Cerebellar cortex (tissue), 1 donor: ENCODE data around the gene TNFSF13.
A peak's percentile ranks its signal among the peaks of the same experiment; 100 is the strongest.

Experiments
- DNase-seq: peaks from one replicate; pipeline ENCODE4 v3.0.0-alpha.2; 2015; ENCODE audit warnings: low spot score

TNFSF13 gene

GRCh38 chr17:7575481-7575883, 16.9 kb downstream of the TNFSF13 start:
- no peak for DNase-seq

- DNase-seq, result no peak
Measured at GRCh38 chr17:7575959-7576358, 17.4 kb downstream of the TNFSF13 start.

- no peak for DNase-seq
Measured at GRCh38 chr17:7576432-7576937, 17.9 kb downstream of the TNFSF13 start.

- peak; percentile 46 for DNase-seq
Measured at GRCh38 chr17:7577327-7578199, 19.0 kb downstream of the TNFSF13 start.

- DNase-seq, result peak; percentile 91
Measured at GRCh38 chr17:7579001-7579833, 20.7 kb downstream of the TNFSF13 start, which contains the start of gene CD68. Gene CD68, plus strand, starts transcription at chr17:7579638. Its CDS starts 40 bp downstream, at chr17:7579678.

GRCh38 chr17:7579834-7580603, 21.5 kb downstream of the TNFSF13 start:
- DNase-seq, result peak; percentile 54

- DNase-seq, result peak; percentile 38
Measured at GRCh38 chr17:7580604-7581575, 22.3 kb downstream of the TNFSF13 start.

- no peak for DNase-seq
Measured at GRCh38 chr17:7582396-7583252, 24.1 kb downstream of the TNFSF13 start.

- DNase-seq, result peak; percentile 98
Measured at GRCh38 chr17:7583253-7584109, 24.9 kb downstream of the TNFSF13 start, which contains the start of gene MPDU1. Gene MPDU1, plus strand, starts transcription at chr17:7583852. Its CDS starts 11 bp downstream, at chr17:7583863.

GRCh38 chr17:7586673-7587419, 28.3 kb downstream of the TNFSF13 start:
- peak; percentile 82 for DNase-seq

GRCh38 chr17:7587420-7588151, 29.0 kb downstream of the TNFSF13 start:
- DNase-seq, result peak; percentile 24

- DNase-seq, result peak; percentile 30
Measured at GRCh38 chr17:7588553-7589203, 30.1 kb downstream of the TNFSF13 start.

GRCh38 chr17:7589204-7589868, 30.8 kb downstream of the TNFSF13 start:
- DNase-seq, result peak; percentile 92

GRCh38 chr17:7589891-7590691, 31.5 kb downstream of the TNFSF13 start, which contains the start of gene SOX15:
Gene SOX15, minus strand, starts transcription at chr17:7590094. Its CDS starts 418 bp downstream, at chr17:7589676.
- DNase-seq, result peak; percentile 30

GRCh38 chr17:7590743-7591142, 32.2 kb downstream of the TNFSF13 start:
- DNase-seq, result peak; percentile 44
